DMS79 (cell line): Measurements from ENCODE around the gene SPTBN1.

ENCODE experiments used
- DNase-seq: peaks from one replicate; lab custom pipeline; 2025; lab: John Stamatoyannopoulos, UW

Gene SPTBN1

GRCh38 chr2:54593249-54593648, 137.1 kb downstream of the SPTBN1 start:
- no peak for DNase-seq

- DNase-seq: no peak
Observed at GRCh38 chr2:54594048-54594447, 137.9 kb downstream of the SPTBN1 start.

- no peak for DNase-seq
Observed at GRCh38 chr2:54595161-54595803, 139.2 kb downstream of the SPTBN1 start.

- DNase-seq: no peak
Observed at GRCh38 chr2:54595999-54596902, 140.1 kb downstream of the SPTBN1 start.

- DNase-seq: peak; percentile 52
Observed at GRCh38 chr2:54597153-54597848, 141.2 kb downstream of the SPTBN1 start.

GRCh38 chr2:54598347-54599325, 142.5 kb downstream of the SPTBN1 start:
- DNase-seq: no peak

- DNase-seq: peak; percentile 37
Observed at GRCh38 chr2:54599326-54599710, 143.2 kb downstream of the SPTBN1 start.

GRCh38 chr2:54599914-54600313, 143.8 kb downstream of the SPTBN1 start:
- DNase-seq: no peak

- no peak for DNase-seq
Observed at GRCh38 chr2:54601339-54601738, 145.2 kb downstream of the SPTBN1 start.

- DNase-seq: no peak
Observed at GRCh38 chr2:54602736-54603322, 146.7 kb downstream of the SPTBN1 start.

- no peak for DNase-seq
Observed at GRCh38 chr2:54603357-54603756, 147.2 kb downstream of the SPTBN1 start.

GRCh38 chr2:54603796-54604195, 147.7 kb downstream of the SPTBN1 start:
- no peak for DNase-seq

- DNase-seq: no peak
Observed at GRCh38 chr2:54604871-54605270, 148.7 kb downstream of the SPTBN1 start.

GRCh38 chr2:54605836-54606235, 149.7 kb downstream of the SPTBN1 start:
- DNase-seq: no peak

- DNase-seq: no peak
Observed at GRCh38 chr2:54606393-54606958, 150.3 kb downstream of the SPTBN1 start.

GRCh38 chr2:54608224-54608623, 152.1 kb downstream of the SPTBN1 start:
- no peak for DNase-seq

- DNase-seq: no peak
Observed at GRCh38 chr2:54609241-54609640, 153.1 kb downstream of the SPTBN1 start.

GRCh38 chr2:54609647-54610046, 153.5 kb downstream of the SPTBN1 start:
- no peak for DNase-seq

- DNase-seq: peak; percentile 15
Observed at GRCh38 chr2:54610700-54611099, 154.6 kb downstream of the SPTBN1 start.

- DNase-seq: no peak
Observed at GRCh38 chr2:54611830-54612545, 155.9 kb downstream of the SPTBN1 start.
